Ishikawa (cell line): ENCODE results near the gene TIMP2.

ENCODE experiments used
- CEBPB ChIP-seq: IDR thresholded peaks from 2 replicates; pipeline ENCODE4 v1.6.1; 2012
- CREB1 ChIP-seq: IDR thresholded peaks from 2 replicates; pipeline ENCODE4 v1.6.1; 2012; ENCODE audit warnings: low read depth
- EGR1 ChIP-seq: IDR thresholded peaks from 2 replicates; pipeline ENCODE4 v1.6.1; 2012
- EP300 ChIP-seq: IDR thresholded peaks from 2 replicates; pipeline ENCODE4 v1.6.1; 2012; ENCODE audit warnings: borderline replicate concordance
- FOXM1 ChIP-seq: IDR thresholded peaks from 2 replicates; pipeline ENCODE4 v1.6.1; 2012; ENCODE audit warnings: low read depth, borderline replicate concordance
- NFIC ChIP-seq: IDR thresholded peaks from 2 replicates; pipeline ENCODE4 v1.6.1; 2012
- RAD21 ChIP-seq: IDR thresholded peaks from 2 replicates; pipeline ENCODE4 v1.6.1; 2012; ENCODE audit warnings: low read depth
- REST ChIP-seq: IDR thresholded peaks from 2 replicates; pipeline ENCODE4 v1.6.1; 2012; ENCODE audit warnings: low read depth, mild to moderate bottlenecking
- TAF1 ChIP-seq: IDR thresholded peaks from 2 replicates; pipeline ENCODE4 v1.6.1; 2012; ENCODE audit warnings: low read depth, mild to moderate bottlenecking
- TCF12 ChIP-seq: IDR thresholded peaks from 2 replicates; pipeline ENCODE4 v1.6.1; 2012; ENCODE audit warnings: low read depth
- TEAD4 ChIP-seq: IDR thresholded peaks from 2 replicates; pipeline ENCODE4 v1.6.1; 2012
- YY1 ChIP-seq: IDR thresholded peaks from 2 replicates; pipeline ENCODE4 v1.6.1; 2012; ENCODE audit warnings: low read depth
- ZBTB7A ChIP-seq: IDR thresholded peaks from 2 replicates; pipeline ENCODE4 v1.6.1; 2012; ENCODE audit warnings: low read depth
- TF ChIP-seq, protein P1 (sequence below): IDR thresholded peaks from 2 replicates; pipeline ENCODE4 v1.6.1; 2012
- TF ChIP-seq, protein P2 (sequence below): IDR thresholded peaks from 2 replicates; pipeline ENCODE4 v1.6.1; 2012

Gene TIMP2

GRCh38 chr17:78905541-78905940, 19.6 kb downstream of the TIMP2 start:
- TF ChIP-seq, protein P1, sequence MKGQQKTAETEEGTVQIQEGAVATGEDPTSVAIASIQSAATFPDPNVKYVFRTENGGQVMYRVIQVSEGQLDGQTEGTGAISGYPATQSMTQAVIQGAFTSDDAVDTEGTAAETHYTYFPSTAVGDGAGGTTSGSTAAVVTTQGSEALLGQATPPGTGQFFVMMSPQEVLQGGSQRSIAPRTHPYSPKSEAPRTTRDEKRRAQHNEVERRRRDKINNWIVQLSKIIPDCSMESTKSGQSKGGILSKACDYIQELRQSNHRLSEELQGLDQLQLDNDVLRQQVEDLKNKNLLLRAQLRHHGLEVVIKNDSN: no peak
- TF ChIP-seq TEAD4 (no peak), EP300 (no peak)
- TF ChIP-seq, protein P2, sequence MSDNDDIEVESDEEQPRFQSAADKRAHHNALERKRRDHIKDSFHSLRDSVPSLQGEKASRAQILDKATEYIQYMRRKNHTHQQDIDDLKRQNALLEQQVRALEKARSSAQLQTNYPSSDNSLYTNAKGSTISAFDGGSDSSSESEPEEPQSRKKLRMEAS: no peak

- no peak for TF ChIP-seq REST
- TF ChIP-seq TAF1: no peak
- no peak for TF ChIP-seq TEAD4
- no peak for TF ChIP-seq EP300
- no peak for TF ChIP-seq RAD21
- TF ChIP-seq, protein P1: no peak
- TF ChIP-seq, protein P2: no peak
- TF ChIP-seq NFIC: no peak
- TF ChIP-seq CEBPB: no peak
- TF ChIP-seq FOXM1: no peak
- no peak for TF ChIP-seq EGR1
- no peak for TF ChIP-seq YY1
- no peak for TF ChIP-seq ZBTB7A
- TF ChIP-seq CREB1: no peak
- TF ChIP-seq TCF12: no peak
Measured at GRCh38 chr17:78905116-78905515, 20.1 kb downstream of the TIMP2 start.

- TF ChIP-seq TAF1 (no peak), RAD21 (no peak), TCF12 (no peak), REST (no peak), YY1 (no peak), ZBTB7A (no peak), CEBPB (no peak), FOXM1 (no peak), CREB1 (no peak), EP300 (no peak), NFIC (no peak), EGR1 (no peak), TEAD4 (no peak)
- TF ChIP-seq, protein P1: no peak
- TF ChIP-seq, protein P2: no peak
Measured at GRCh38 chr17:78904371-78904770, 20.8 kb downstream of the TIMP2 start.

- TF ChIP-seq RAD21: no peak
- TF ChIP-seq, protein P2: no peak
- TF ChIP-seq TCF12: no peak
- TF ChIP-seq TEAD4: no peak
- no peak for TF ChIP-seq ZBTB7A
- TF ChIP-seq REST: no peak
Measured at GRCh38 chr17:78903101-78903779, 21.9 kb downstream of the TIMP2 start, which contains the start of gene CEP295NL. CEP295NL (minus strand) TSS chr17:78903201; CDS start chr17:78901828, 1,373 bp downstream.
